ENCODE results near the gene NOPCHAP1.
"Not testable (repeated sequence)": the region's sequence is repeated elsewhere in the genome, so short reads cannot be mapped to it uniquely, and the experiment has no call there.

NOPCHAP1 gene

DNA sequence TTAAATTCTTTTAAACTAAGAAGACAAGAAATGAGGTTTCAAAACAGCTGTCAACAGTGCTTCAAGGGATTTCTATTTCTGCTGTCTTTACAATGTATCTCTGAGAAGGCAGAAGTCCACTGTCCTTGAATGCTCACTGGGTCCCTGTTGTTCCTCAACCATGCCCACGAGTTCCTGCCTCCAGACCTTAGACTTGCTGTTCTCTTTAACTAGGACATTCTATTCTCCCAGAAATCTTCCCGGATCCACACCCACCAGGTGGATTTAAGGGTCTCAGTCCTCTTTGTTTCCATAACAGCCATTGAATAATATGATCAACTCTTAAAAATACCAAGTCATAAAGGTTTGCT is 21.3 kb upstream of the NOPCHAP1 start:
- no peak for DNase-seq (ENCODE audit: low read depth)

DNA sequence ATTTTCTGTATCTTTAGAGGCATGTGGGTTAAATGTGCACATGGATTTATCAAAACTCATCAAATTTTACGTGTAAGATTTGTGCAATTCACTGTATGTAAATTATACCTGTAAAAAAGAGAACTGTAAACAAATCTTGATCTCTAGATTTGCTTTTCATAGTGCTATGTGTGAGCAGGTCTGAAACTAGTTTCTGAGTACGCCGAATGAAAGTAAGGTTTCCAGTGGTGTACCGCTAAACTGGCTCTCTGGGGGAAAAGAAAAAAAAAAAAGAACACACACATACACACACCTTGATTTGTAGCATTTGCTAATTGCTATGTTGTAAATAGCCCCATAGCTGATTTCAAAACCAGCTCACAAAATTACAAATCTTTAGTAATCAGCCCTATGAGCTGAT is 19.4 kb upstream of the NOPCHAP1 start:
- DNase-seq (ENCODE audit: low read depth), result no peak

DNA sequence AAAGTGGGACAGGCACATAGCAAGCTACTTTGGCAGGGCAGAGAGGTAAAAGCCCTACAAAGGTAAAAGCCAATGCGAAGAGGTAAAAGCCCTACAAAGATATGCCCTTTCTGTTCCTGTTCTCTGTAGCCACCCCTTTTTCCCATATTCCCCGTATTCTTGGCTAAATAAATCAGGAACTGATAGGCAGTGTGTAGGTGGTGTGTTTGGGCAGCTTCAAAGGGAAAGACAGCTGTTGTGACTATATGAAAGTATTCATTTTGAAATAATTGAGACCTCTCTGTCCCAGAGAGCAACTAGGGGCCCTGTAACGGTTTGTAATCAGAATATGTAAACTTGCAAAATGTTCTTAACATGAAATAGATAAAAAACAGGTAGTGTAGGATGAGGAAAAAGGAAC is 16.8 kb upstream of the NOPCHAP1 start:
- no peak for DNase-seq (ENCODE audit: low read depth)

DNA sequence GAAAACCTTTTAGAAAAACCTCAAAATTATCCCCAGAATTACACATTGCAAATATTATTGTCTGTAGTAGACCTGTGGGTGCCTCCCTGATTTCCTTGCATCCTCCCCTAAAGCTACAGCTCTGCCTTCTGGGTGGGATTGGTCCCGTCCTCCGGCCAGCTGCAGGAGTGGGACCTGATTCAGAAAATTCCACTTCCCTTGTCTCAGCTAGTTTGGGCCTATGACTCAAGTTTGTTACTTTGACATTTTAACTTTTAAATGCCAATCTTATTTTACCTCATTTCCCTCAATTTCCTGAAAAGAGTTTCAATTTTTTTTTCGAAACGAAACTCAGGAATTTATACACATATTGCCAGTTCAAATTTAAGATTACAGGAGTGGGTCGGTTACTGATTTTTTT is 14.8 kb upstream of the NOPCHAP1 start:
- DNase-seq (ENCODE audit: low read depth), result peak; percentile 58

DNA sequence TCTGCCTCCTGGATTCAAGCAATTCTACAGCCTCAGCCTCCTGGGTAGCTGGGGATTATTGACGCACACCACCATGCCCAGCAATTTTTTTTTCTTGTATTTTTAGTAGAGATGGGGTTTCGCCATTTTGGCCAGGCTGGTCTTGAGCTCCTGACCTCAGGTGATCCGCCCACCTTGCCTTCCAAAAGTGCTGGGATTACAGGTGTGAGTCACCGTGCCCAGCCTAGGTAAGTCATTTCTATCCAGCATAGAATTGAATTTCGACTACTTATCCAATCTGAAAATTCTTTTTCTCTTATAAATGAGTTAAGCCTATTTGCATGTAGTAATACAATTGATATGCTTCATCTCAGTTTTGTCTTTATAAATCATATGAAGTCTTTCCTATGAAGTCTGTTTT is 12.9 kb upstream of the NOPCHAP1 start:
- no peak for DNase-seq (ENCODE audit: low read depth)

DNA sequence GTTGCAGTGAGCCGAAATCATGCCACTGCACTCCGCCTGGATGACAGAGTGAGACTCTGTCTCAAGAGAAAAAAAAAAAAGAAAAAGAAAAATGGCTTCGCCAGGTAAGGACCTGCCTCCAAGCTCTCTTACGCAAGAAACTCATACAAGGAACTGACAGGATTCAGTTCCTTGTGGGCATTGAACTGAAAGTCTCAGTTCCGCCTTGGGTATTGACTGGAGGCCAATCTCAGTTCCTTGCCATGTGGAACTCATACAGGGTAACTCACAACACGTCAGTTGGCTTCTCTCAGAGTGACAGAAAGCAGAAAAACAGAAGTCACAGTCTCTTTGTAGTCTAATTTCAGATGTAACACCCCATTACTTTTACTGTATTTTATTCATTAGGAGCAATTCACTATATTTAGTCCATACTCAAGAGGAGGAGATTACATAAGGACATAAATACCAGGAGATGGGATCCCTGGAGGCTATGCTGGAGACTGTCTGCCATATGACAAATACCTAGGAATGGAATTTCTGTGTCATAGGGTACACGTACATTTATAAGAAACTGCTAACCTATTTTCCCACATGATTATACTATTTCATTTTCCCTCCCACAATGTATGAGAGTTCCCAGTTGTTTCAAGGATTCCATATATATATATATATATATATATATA is 11.4 kb upstream of the NOPCHAP1 start:
- peak; percentile 95 for DNase-seq (ENCODE audit: low read depth)

DNA sequence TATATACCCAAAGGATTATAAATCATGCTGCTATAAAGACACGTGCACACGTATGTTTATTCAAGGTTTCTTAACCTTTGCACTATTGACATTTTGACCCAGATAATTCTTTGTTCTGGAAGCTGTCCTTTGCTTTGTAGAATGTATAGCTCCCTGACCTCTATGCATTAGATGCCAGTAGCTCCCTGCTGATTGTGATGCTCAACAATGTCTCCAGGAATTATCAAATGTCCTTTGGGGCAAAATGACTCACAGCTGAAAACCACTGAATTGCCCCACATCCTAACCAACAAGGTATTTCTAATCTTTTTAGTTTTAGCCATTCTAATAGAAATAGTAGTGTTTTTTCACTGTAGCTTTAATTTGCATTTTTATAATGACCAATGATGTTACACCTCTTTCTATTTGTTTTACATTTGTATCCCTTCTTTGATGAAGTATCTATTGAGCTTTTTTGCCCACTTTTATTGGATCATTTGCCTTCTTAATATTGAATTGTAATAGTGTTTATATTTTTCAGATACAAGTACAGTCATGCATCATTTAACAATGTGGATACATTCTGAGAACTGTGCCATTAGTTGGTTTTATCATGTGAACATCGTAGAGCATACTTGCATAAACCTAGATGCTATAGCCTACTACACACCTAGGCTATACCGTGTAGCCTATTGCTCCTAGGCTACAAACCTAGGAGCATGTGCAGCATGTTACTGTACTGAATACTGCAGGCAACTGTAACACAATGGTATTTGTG is 10.4 kb upstream of the NOPCHAP1 start:
- peak; percentile 91 for DNase-seq (ENCODE audit: low read depth)

DNA sequence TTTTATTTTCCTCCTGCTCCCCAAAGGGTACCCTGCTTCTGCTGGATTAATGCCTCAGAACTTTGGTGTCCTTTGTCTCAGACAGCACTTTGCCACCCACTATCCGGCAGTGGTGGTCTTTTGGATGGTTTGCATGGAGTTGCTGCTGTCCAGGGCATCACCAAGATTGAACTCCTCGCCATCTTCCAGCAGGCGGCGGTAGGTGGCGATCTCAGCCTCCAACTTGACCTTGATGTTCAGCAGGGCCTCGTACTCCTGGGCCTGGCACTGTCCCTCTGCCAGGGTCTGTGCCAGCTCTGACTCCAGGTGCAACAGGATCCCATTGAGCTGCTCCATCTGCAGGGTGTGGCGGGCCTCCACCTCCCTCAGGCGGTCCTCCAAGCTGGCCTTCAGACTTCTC is 9.4 kb upstream of the NOPCHAP1 start:
- DNase-seq (ENCODE audit: low read depth), result no peak

DNA sequence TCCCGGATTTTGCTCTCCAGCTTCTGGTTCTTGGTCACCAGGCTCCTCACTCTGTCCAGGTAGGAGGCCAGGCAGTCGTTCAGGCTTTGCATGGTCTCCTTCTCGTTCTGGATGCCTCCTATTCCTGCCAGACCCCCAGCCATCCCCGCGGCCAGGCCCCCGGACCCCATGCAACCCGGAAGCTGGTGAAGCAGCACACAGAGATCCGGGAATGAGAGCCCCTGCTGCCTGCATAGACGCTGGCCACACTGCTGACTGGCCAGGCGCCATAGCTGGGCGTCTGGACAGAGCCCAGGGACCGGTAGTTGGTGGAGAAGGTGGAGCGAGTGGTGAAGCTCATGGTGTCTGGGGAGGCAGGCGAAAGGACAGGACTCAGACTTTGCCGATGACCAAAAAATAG is 8.4 kb upstream of the NOPCHAP1 start:
- not testable (repeated sequence) for DNase-seq (ENCODE audit: low read depth)

DNA sequence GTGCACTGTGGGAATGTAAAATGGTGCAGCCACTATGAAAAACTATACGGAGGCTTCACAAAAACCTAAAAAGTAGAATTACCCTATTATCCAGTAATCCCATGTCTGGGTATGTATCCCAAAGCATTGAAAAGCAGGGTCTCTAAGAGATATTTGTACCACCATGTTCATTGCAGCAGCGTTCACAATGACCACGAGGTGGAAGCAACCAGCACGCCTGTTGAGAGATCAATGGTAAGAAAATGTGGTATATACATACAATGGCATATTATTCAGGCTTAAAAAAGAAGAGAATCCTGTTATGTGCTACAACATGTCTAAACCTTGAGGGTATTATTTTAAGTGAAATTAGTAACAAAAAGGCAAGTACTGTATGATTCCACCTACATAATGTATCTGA is 910 bp upstream of the NOPCHAP1 start:
- DNase-seq (ENCODE audit: low read depth), result peak; percentile 10

DNA sequence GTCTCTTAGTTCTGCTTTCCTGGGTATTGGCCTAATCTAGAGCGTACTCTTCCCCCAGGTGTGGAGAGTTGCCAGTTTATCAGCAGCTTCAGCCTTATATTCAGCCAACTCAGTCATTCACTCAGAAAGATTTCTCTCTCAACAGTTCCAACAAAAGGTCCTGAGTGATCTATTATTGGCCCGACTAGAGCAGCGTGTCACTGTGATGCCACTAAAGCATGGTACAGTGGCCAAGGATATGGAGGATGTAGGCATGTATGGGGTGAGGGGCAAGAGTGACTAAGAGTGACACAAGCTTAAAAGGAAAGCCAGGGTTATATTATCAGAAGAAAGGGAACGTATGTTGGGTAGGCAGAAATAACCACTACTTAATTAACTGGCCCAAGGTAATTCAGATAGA is 4.8 kb downstream of the NOPCHAP1 start:
- DNase-seq (ENCODE audit: low read depth), result peak; percentile 7

DNA sequence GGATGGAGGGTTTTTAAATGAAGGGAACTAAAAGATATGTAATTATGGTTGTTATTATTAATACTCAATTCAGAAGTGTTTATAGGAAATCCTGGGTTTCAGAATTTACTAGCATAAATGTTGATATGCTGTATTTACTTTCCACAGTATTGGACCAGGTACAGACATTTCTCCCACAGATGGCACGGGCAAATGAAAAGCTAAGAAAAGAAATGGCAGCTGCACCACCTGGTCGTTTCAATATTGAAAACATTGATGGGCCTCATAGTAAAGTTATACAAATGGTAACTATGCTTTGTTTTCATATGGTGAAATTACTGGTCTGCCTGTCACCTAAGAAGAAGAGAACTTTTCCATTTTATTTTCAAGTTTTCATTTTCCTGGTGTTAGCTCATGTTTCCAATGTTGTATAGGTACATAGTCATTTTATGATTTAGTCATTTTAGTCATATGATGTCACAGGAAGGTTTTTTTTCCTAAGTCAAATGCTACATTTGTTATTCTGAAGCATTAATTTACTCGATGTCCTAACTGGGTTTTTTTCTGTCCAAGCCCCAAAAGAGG is 5.5 kb downstream of the NOPCHAP1 start:
- DNase-seq (ENCODE audit: low read depth), result no peak

DNA sequence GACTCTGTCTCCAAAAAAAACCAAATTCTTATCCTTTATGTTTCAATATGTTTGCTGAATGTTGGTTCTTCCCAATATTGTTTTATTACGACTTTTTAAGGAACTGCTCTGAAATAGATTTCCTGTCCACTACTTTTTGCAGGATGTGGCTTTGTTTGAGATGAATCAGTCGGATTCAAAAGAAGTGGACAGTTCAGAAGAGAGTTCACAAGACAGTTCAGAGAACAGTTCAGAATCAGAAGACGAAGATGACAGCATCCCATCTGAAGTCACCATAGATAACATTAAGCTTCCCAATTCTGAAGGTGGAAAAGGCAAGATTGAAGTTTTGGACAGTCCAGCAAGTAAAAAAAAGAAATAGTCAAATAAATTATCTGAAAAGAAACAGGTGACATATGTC is 8.2 kb downstream of the NOPCHAP1 start:
- DNase-seq (ENCODE audit: low read depth), result peak; percentile 15

DNA sequence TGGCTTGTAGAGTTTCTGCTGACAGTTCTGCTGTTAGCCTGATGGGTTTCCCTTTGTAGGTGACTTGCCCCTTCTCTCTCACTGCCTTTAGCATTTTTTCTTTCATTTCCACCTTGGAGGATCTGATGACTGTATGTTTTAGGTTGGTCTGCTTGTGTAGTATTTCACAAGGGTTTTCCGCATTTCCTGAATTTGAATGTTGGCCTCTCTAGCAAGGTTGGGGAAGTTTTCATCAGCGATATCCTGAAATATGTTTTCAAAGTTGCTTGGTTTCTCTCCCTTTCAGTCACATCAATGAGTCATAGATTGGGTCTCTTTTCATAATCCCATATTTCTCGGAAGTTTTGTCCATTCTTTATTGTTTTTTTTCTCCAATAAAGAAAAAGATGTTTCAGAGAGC is 11.4 kb downstream of the NOPCHAP1 start:
- no peak for DNase-seq (ENCODE audit: low read depth)

DNA sequence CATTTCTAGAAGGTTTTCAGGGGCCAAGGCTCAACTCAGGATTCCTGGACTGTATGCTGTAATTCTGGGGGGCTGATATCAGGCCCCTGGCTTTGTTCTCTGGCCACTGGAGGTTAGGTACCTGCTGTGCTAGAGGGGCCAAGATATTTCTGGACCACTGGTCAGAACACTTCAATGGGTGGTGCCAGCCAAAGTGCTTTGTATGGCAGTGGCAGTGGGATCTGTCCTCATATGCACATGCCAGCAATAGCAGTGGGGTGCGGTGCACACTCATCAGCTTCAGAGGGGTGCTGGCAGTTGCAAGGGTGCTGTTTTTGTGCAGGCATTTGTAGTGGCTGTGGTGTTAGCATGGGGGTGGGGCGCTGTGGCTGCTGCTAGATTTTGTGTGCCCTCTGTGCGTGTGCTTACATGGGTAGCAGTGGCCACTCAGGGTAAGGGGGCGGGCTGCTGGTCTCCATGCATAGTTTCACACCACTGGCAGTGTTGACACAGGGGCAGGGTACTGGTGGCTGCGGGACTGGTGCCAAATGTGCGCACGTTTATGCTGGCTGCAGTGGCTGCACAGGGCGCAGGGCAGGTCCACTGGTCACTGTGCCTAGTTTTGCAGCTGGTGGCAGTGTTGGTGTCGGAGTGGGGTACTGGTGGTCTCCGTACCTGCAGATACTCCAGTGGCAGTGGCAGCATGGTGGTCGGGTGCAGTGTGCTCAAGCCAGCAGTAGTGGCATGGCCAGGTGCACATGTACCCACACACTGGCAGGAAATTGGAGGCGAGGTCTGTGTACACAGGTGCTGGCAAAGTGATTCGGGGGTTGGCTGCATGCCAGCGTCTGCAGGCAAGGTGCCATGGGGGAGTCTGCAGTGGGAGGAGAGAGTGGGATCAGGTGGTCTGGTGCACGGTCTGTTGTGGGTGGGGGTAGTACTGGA is 12.6 kb downstream of the NOPCHAP1 start:
- DNase-seq (ENCODE audit: low read depth), result no peak

DNA sequence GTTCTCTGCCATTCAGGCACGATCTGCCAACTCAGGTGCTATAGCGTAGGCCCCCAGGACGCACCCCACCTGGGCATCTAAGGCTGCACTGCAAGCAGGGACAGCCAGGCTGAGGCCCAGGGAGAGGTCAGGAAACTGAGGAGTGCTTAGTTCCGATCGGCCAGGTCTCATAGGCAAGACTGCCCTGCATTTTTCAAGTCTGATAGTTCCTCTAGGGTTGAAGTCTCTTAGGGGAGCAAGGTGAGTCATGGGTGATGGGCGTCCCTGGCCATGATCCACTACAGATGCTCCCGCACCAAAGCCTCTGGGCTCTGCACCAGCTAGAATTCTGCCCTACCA is 13.2 kb downstream of the NOPCHAP1 start:
- no peak for DNase-seq (ENCODE audit: low read depth)

DNA sequence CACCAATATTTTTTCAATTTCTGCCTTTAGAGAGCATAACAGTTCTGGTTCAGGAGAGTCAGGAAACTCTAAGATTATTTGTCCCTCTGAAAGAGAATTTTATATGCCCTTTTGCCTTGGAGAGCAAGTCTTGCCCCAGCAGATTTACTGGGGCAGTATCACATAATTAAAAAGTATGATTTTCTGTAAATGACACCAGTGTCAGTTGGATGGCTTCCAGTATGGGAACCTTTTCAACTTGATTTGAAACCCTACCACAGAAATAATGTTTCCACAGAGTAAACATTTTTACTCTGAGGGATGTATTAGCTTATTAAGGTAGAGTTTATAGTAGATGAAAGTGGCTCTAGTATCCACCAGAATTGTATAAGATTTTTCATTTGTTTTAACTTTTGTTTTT is 15.4 kb downstream of the NOPCHAP1 start:
- no peak for DNase-seq (ENCODE audit: low read depth)

DNA sequence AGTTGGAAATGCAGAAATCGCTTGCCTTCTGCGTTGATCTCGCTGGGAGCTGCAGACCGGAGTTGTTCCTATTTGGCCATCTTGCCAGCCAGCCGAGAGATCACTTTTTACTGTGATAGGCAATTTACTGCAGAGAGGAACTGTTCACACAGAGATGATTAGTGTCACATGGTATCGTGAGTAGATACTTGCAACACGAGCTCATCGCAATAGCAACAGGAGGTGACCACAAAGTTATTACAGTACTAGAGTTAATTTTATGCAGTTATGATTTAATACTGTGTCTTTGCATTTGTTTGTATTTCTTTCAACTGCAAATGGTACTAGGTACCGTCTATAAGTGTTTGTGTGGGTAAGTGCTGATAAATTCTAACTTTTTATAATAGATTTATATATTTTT is 27.8 kb downstream of the NOPCHAP1 start:
- DNase-seq (ENCODE audit: low read depth), result peak; percentile 64

DNA sequence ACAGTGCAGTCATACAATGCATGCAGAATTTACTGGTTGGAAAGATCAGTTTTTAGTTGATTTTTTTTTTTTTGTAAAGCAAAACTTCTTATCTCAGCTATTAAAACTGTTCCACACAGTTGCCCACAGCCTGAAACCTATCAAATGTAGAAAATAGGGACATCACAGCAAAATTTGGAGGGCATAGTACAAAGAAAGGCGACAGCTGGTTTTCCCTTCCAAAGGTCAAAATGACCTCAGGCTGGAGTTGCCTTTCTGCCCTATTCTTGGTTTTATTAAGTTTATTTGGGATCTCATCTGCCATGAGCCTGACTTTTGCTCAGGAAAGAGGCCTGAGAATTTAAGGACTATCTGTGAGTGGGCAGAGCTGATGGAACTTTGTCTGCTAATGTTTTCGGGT is 28.5 kb downstream of the NOPCHAP1 start:
- DNase-seq (ENCODE audit: low read depth), result no peak

DNA sequence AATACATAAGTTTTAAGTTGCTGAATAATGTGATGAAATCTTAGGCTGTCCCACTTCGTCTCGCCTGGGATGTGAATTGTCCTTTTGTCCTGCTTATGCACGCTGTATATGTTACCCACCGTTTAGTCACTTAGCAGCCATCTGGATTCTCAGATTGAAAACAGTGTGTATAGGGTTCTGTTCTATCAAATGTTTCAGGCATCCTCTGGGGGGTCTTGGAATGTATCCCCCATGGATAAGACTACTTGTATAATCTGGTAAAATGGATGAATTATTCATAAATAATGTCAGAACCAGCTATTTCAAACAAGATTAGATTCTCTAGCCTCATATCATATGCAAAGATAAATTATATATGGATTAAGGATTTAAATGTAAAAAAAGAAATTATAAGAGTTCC is 29.4 kb downstream of the NOPCHAP1 start:
- DNase-seq (ENCODE audit: low read depth), result no peak

DNA sequence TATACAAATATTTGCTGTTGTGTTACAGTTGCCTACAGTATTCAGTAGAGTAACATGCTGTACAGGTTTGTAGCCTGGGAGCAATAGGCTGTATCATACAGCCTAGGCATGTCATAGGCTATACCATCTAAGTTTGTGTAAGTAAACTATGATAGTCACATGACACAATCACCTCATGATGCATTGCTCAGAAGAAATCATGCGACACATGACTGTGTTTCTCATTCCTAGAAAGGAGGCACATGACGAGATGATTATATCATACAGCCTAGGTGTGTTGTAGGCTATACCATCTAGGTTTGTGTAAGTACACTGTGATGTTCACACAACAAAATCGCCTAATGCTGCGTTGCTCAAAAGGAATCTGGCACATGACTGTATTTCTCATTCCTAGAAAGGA is 31.9 kb downstream of the NOPCHAP1 start:
- DNase-seq (ENCODE audit: low read depth), result peak; percentile 17

DNA sequence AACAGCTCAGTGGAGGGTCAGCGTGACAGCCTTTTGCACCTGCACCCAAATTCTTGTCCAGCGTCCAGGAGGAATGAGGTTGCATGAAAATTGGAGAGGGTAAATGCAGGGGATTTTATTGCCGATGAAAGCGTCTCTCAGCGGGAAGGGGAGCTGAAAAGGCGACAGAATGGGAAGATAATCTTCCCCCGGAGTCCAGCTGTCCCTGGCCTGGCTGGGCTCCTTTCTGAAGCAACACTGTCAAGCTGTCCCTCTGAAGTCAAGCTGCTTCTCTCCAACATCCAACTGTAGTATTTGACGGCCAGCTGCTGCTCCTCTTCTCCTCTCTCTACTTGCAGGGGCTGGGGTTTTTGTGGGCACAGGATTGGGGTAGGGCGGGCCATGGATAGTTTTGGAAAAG is 32.7 kb downstream of the NOPCHAP1 start:
- DNase-seq (ENCODE audit: low read depth), result no peak

All from ELR (cell line).